ENCODE data around the gene FCRL6. TPM values are rescaled to one million over a fixed set of nuclear protein-coding genes. Genes with fewer than 3 reads are reported as not detected.

FCRL6 gene
- total RNA-seq, 1 experiment from 2014 or later: not detected

GRCh38 chr1:159862557-159862956 is 60.4 kb downstream of the FCRL6 start, which contains the start of gene VSIG8:
VSIG8 (minus strand) TSS chr1:159862657; CDS start chr1:159862521, 136 bp downstream.
- CTCF ChIA-PET: no interaction called here
- no peak for ATAC-seq

GRCh38 chr1:159864262-159864661 is 62.1 kb downstream of the FCRL6 start:
- POLR2A ChIA-PET: no interaction called here
- H3K4me3 ChIP-seq (ENCODE audit: low read depth in 2 of 2, low read length in 2 of 2): no peak overlapping the region
- no peaks in the 10 kb centered on the region for H3K4me1 ChIP-seq (ENCODE audit: control insufficient read depth, insufficient read depth, low read length)
- no peaks in the 10 kb centered on the region for H3K9me3 ChIP-seq (ENCODE audit: control insufficient read depth, insufficient read depth, low read depth, low read length)
- DNase-seq (ENCODE audit: low read depth, low spot score) (no peak), ATAC-seq (no peak)
- intact Hi-C loops (cut with micrococcal nuclease; ENCODE audit: unreplicated experiment) (no loop called here), in situ Hi-C loops (cut with HindIII; ENCODE audit: low pct_unique_long_range_greater_than_20kb, low sequenced_read_pairs) (no loop called here)
- no peak overlapping the region for H3K27ac ChIP-seq (ENCODE audit: low read length)
- H3K27me3 ChIP-seq (ENCODE audit: control insufficient read depth, insufficient read depth, low read length): no peaks in the 10 kb centered on the region
- TF ChIP-seq POLR2AphosphoS5 (IDR thresholded peaks at IDR 0.05; ENCODE audit: low read depth, low read length) (no peak), REST (IDR thresholded peaks at IDR 0.05; ENCODE audit: insufficient read depth in 1 of 2, low read depth in 2 of 2, low read length in 1 of 2) (no peak), TCF7L2 (IDR thresholded peaks at IDR 0.05; ENCODE audit: low read depth, low read length) (no peak), SIN3A (IDR thresholded peaks at IDR 0.05; ENCODE audit: borderline replicate concordance, insufficient read depth, low read depth, low read length) (no peak)
- TF ChIP-seq, protein P1, sequence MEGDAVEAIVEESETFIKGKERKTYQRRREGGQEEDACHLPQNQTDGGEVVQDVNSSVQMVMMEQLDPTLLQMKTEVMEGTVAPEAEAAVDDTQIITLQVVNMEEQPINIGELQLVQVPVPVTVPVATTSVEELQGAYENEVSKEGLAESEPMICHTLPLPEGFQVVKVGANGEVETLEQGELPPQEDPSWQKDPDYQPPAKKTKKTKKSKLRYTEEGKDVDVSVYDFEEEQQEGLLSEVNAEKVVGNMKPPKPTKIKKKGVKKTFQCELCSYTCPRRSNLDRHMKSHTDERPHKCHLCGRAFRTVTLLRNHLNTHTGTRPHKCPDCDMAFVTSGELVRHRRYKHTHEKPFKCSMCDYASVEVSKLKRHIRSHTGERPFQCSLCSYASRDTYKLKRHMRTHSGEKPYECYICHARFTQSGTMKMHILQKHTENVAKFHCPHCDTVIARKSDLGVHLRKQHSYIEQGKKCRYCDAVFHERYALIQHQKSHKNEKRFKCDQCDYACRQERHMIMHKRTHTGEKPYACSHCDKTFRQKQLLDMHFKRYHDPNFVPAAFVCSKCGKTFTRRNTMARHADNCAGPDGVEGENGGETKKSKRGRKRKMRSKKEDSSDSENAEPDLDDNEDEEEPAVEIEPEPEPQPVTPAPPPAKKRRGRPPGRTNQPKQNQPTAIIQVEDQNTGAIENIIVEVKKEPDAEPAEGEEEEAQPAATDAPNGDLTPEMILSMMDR (IDR thresholded peaks at IDR 0.05): no peak
- CTCF ChIA-PET: no interaction called here
- BruUV-seq (replicated peaks): no TSS peak
- no peaks in the 10 kb centered on the region for H3K36me3 ChIP-seq (ENCODE audit: control insufficient read depth, insufficient read depth, low read length)

More at GRCh38 chr1:159862557-159862956, 60.4 kb downstream of the FCRL6 start, which contains the start of gene VSIG8:
- no peaks in the 10 kb centered on the region for H3K4me1 ChIP-seq (ENCODE audit: control insufficient read depth, insufficient read depth, low read length)
- DNase-seq (ENCODE audit: low read depth, low spot score): no peak
- TF ChIP-seq POLR2AphosphoS5 (IDR thresholded peaks at IDR 0.05; ENCODE audit: low read depth, low read length): no peak
- TF ChIP-seq TCF7L2 (IDR thresholded peaks at IDR 0.05; ENCODE audit: low read depth, low read length): no peak
- no peak for TF ChIP-seq REST (IDR thresholded peaks at IDR 0.05; ENCODE audit: insufficient read depth in 1 of 2, low read depth in 2 of 2, low read length in 1 of 2)
- TF ChIP-seq, protein P1 (IDR thresholded peaks at IDR 0.05): no peak
- no peak for TF ChIP-seq SIN3A (IDR thresholded peaks at IDR 0.05; ENCODE audit: borderline replicate concordance, insufficient read depth, low read depth, low read length)
- H3K27me3 ChIP-seq (ENCODE audit: control insufficient read depth, insufficient read depth, low read length): no peaks in the 10 kb centered on the region
- POLR2A ChIA-PET: no interaction called here
- H3K9me3 ChIP-seq (ENCODE audit: control insufficient read depth, insufficient read depth, low read depth, low read length): no peaks in the 10 kb centered on the region
- no TSS peak for BruUV-seq (replicated peaks)
- no peaks in the 10 kb centered on the region for H3K36me3 ChIP-seq (ENCODE audit: control insufficient read depth, insufficient read depth, low read length)
- H3K4me3 ChIP-seq (ENCODE audit: low read depth in 2 of 2, low read length in 2 of 2): no peak within 1 kb of the TSS
- H3K27ac ChIP-seq (ENCODE audit: low read length): no peak within 1 kb of the TSS
- intact Hi-C loops (cut with micrococcal nuclease; ENCODE audit: unreplicated experiment): no loop called here
- in situ Hi-C loops (cut with HindIII; ENCODE audit: low pct_unique_long_range_greater_than_20kb, low sequenced_read_pairs): no loop called here
